ENCODE data around the gene ART3.
"Not testable (repeated sequence)": the region's sequence is repeated elsewhere in the genome, so short reads cannot be mapped to it uniquely, and the experiment has no call there.

The ART3 gene

GRCh38 chr4:76074468-76074867 is at the start of gene ART3:
Gene ART3 (plus strand): TSS chr4:76074709. CDS start chr4:76075890, 1,181 bp downstream.
- DNase-seq (ENCODE audit: low read depth in 2 of 2): no peak

GRCh38 chr4:76028350-76028765 is 46.2 kb upstream of the ART3 start:
- no peak for DNase-seq (ENCODE audit: low read depth in 2 of 2)

GRCh38 chr4:76029300-76029699 is 45.2 kb upstream of the ART3 start:
- DNase-seq (ENCODE audit: low read depth in 2 of 2): no peak

- no peak for DNase-seq (ENCODE audit: low read depth in 2 of 2)
Measured at GRCh38 chr4:76035141-76035540, 39.4 kb upstream of the ART3 start.

GRCh38 chr4:76035799-76036380 is 38.6 kb upstream of the ART3 start, which contains the start of gene CXCL11:
Gene CXCL11 (minus strand): TSS chr4:76036070. CDS start chr4:76035987, 83 bp downstream.
- no peak for DNase-seq (ENCODE audit: low read depth in 2 of 2)

GRCh38 chr4:76036855-76037254 is 37.7 kb upstream of the ART3 start:
- DNase-seq (ENCODE audit: low read depth in 2 of 2): no peak

GRCh38 chr4:76042241-76042998 is 32.1 kb upstream of the ART3 start:
- DNase-seq (ENCODE audit: low read depth in 2 of 2): not testable (repeated sequence)

- not testable (repeated sequence) for DNase-seq (ENCODE audit: low read depth in 2 of 2)
Measured at GRCh38 chr4:76043306-76043705, 31.2 kb upstream of the ART3 start.

- not testable (repeated sequence) for DNase-seq (ENCODE audit: low read depth in 2 of 2)
Measured at GRCh38 chr4:76044686-76045085, 29.8 kb upstream of the ART3 start.

- DNase-seq (ENCODE audit: low read depth in 2 of 2): not testable (repeated sequence)
Measured at GRCh38 chr4:76049860-76050416, 24.6 kb upstream of the ART3 start.

GRCh38 chr4:76050560-76051050 is 23.9 kb upstream of the ART3 start:
- DNase-seq (ENCODE audit: low read depth in 2 of 2): not testable (repeated sequence)

- DNase-seq (ENCODE audit: low read depth in 2 of 2): no peak
Measured at GRCh38 chr4:76053730-76054129, 20.8 kb upstream of the ART3 start.

- DNase-seq (ENCODE audit: low read depth in 2 of 2): peak in 1 of 2 donors; percentile 12
Measured at GRCh38 chr4:76055016-76055415, 19.5 kb upstream of the ART3 start.

- DNase-seq (ENCODE audit: low read depth in 2 of 2): no peak
Measured at GRCh38 chr4:76055421-76055820, 19.1 kb upstream of the ART3 start.

- DNase-seq (ENCODE audit: low read depth in 2 of 2): no peak
Measured at GRCh38 chr4:76058302-76058701, 16.2 kb upstream of the ART3 start.

GRCh38 chr4:76058888-76059426 is 15.6 kb upstream of the ART3 start:
- DNase-seq (ENCODE audit: low read depth in 2 of 2): no peak

- no peak for DNase-seq (ENCODE audit: low read depth in 2 of 2)
Measured at GRCh38 chr4:76059750-76060149, 14.8 kb upstream of the ART3 start.

- no peak for DNase-seq (ENCODE audit: low read depth in 2 of 2)
Measured at GRCh38 chr4:76060506-76060905, 14.0 kb upstream of the ART3 start.

- DNase-seq (ENCODE audit: low read depth in 2 of 2): no peak
Measured at GRCh38 chr4:76061421-76061820, 13.1 kb upstream of the ART3 start.

GRCh38 chr4:76061982-76062381 is 12.5 kb upstream of the ART3 start:
- DNase-seq (ENCODE audit: low read depth in 2 of 2): no peak

GRCh38 chr4:76066546-76066945 is 8.0 kb upstream of the ART3 start:
- no peak for DNase-seq (ENCODE audit: low read depth in 2 of 2)

GRCh38 chr4:76067652-76068286 is 6.7 kb upstream of the ART3 start:
- DNase-seq (ENCODE audit: low read depth in 2 of 2): peak; percentile 60 to 75

Data from activated CD4-positive, alpha-beta T cell treated with anti-CD3 and anti-CD28 coated beads for 24 hours (primary cell).